ENCODE measurements around the gene HOXA5. TPM values are rescaled to one million over a fixed set of nuclear protein-coding genes. Genes with fewer than 3 reads are reported as not detected.

The HOXA5 gene
- total and polyA plus RNA-seq, 10 of the 15 experiments (the other 5 are each of a cell fraction or from before 2014, with no cell fraction given) = 0.05 to 0.13 TPM; not detected in 8

GRCh38 chr7:27147199-27148030 is 3.9 kb upstream of the HOXA5 start, which contains the start of gene HOXA6:
HOXA6 (minus strand) TSS chr7:27147774; CDS start chr7:27147749, 25 bp downstream.
- ChIA-PET POLR2A (no interaction called here), SMC1A (ENCODE audit: uncharacterized antibody, unreplicated experiment) (interaction anchor here (0.6 to 1.8 kb wide), 2 partner anchors 12 to 13 kb away, joined by 3 to 4 read pairs; no protein-coding TSS in a partner anchor), CTCF (interaction anchor here (1.1 to 5.5 kb wide), 2 partner anchors 12 to 14 kb away, joined by 3 to 30 read pairs; no protein-coding TSS in a partner anchor), RAD21 (ENCODE audit: unreplicated experiment) (no interaction called here)
- intact Hi-C loops (cut with micrococcal nuclease; ENCODE audit: unreplicated experiment) (no loop called here), in situ Hi-C loops (cut with MboI) (no loop called here)
- BruUV-seq (replicated peaks) = no TSS peak
- DNase-seq (ENCODE audit: low read depth, low spot score) = no peak
- no peaks in the 10 kb centered on the region for H3K36me3 ChIP-seq (ENCODE audit: control insufficient read depth in 2 of 2, insufficient read depth in 2 of 2, low read length in 1 of 2)
- H3K79me2 ChIP-seq (ENCODE audit: control insufficient read depth, insufficient read depth, low read length) = no peaks in the 10 kb centered on the region
- no peaks in the 10 kb centered on the region; the same call in 2 of the 3 replicates for H3K9me3 ChIP-seq (replicated peaks; ENCODE audit: control insufficient read depth, insufficient read depth, low read length)
- no peak for FAIRE-seq
- no peak within 1 kb of the TSS for H3K4me3 ChIP-seq
- H3K4me2 ChIP-seq (ENCODE audit: control insufficient read depth, insufficient read depth) = no peak within 1 kb of the TSS
- no peak within 1 kb of the TSS for H2AFZ ChIP-seq (ENCODE audit: control insufficient read depth, low read depth, low read length)
- no peak for ATAC-seq
- H3K4me1 ChIP-seq (ENCODE audit: control insufficient read depth, insufficient read depth, low read length) = no peaks in the 10 kb centered on the region; the same call in 1 of the 2 replicates
- TF ChIP-seq POU2F2 (IDR thresholded peaks at IDR 0.05; ENCODE audit: borderline replicate concordance, low read depth, low read length) (no peak), CEBPB (IDR thresholded peaks at IDR 0.05; ENCODE audit: borderline replicate concordance in 1 of 2, low read depth in 2 of 2, low read length in 2 of 2) (no peak), ZSCAN29 (IDR thresholded peaks at IDR 0.05) (no peak), IKZF2 (IDR thresholded peaks at IDR 0.05) (no peak), PAX8 (IDR thresholded peaks at IDR 0.05) (no peak), CBFB (IDR thresholded peaks at IDR 0.05; ENCODE audit: low read depth) (no peak), ATF2 (IDR thresholded peaks at IDR 0.05; ENCODE audit: low read length) (no peak), FOS (IDR thresholded peaks at IDR 0.05; ENCODE audit: borderline replicate concordance, extremely low read depth, insufficient read length) (no peak), TAF1 (IDR thresholded peaks at IDR 0.05; ENCODE audit: borderline replicate concordance, low read depth, low read length) (no peak)
- TF ChIP-seq, protein P1, sequence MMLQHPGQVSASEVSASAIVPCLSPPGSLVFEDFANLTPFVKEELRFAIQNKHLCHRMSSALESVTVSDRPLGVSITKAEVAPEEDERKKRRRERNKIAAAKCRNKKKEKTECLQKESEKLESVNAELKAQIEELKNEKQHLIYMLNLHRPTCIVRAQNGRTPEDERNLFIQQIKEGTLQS (IDR thresholded peaks at IDR 0.05; ENCODE audit: borderline replicate concordance, extremely low read depth, low read depth, low read length) = no peak
- H3K9ac ChIP-seq (ENCODE audit: control insufficient read depth, insufficient read depth, low read length) = no peak within 1 kb of the TSS
- H3K27ac ChIP-seq (ENCODE audit: control insufficient read depth, insufficient read depth) = no peak within 1 kb of the TSS
- H3K27me3 ChIP-seq (replicated peaks in 1 of 2; ENCODE audit: control insufficient read depth in 2 of 2, insufficient read depth in 2 of 2, low read length in 1 of 2) = peaks cover 12 to 37% of the 10 kb centered on the region in 2 experiments
- H4K20me1 ChIP-seq (ENCODE audit: control insufficient read depth, insufficient read depth) = no peaks in the 10 kb centered on the region
- WGBS (ENCODE audit: insufficient coverage, insufficient replicate concordance, low lambda C conversion rate, missing lambda C conversion rate) = 27% methylated on average over 49 of the region's 63 CpGs
